ENCODE results near the gene NWD2.

DNA sequence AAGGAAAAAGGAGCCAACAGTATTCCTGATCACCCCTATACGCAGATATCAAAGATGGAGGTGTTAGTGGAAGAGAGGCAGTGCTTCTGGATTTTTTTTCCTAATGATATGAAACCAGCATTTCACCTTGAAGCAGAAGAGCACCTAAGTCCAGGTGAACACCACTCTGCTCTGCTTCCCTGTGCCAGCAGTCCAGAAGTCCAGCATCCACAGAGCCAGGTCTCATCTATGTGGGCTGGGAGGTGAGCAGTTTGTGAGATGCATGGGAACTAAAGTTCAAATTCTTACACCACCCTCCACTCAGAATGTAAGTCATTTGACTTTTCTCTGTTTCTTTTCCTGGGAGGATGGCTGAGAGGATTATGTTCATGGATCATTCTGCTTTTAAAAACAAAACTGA, 239.1 kb downstream of the NWD2 start:
- no peak for TF ChIP-seq POLR2A (IDR thresholded peaks at IDR 0.05)
- TF ChIP-seq, protein P1, sequence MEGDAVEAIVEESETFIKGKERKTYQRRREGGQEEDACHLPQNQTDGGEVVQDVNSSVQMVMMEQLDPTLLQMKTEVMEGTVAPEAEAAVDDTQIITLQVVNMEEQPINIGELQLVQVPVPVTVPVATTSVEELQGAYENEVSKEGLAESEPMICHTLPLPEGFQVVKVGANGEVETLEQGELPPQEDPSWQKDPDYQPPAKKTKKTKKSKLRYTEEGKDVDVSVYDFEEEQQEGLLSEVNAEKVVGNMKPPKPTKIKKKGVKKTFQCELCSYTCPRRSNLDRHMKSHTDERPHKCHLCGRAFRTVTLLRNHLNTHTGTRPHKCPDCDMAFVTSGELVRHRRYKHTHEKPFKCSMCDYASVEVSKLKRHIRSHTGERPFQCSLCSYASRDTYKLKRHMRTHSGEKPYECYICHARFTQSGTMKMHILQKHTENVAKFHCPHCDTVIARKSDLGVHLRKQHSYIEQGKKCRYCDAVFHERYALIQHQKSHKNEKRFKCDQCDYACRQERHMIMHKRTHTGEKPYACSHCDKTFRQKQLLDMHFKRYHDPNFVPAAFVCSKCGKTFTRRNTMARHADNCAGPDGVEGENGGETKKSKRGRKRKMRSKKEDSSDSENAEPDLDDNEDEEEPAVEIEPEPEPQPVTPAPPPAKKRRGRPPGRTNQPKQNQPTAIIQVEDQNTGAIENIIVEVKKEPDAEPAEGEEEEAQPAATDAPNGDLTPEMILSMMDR (IDR thresholded peaks at IDR 0.05), result no peak

All from testis (tissue), 2 donors.